Uterus (tissue), 4 donors: ENCODE data around the gene CDH12. TPM values are rescaled to one million over a fixed set of nuclear protein-coding genes. Genes with fewer than 3 reads are reported as not detected.

Experiments used
- DNase-seq, 2 donors: peaks; one replicate each; pipeline ENCODE4 v3.0.0-alpha.2; 2019 to 2020
- H3K27ac ChIP-seq, 2 donors: fragments of 200-600 bp; sonication (generic); 1 replicate in 1 of 2; 2 replicates in 1 of 2; pipeline ENCODE4 v1.5.1; 2016 to 2018
- H3K27me3 ChIP-seq, 2 donors: fragments of 200-600 bp; sonication (generic); one replicate each; pipeline ENCODE4 v1.5.1; 2018 to 2019; ENCODE audit warnings: control low read depth in 1 of 2
- H3K36me3 ChIP-seq, 2 donors: fragments of 200-600 bp; sonication (generic); one replicate each; pipeline ENCODE4 v1.5.1; 2019; ENCODE audit warnings: control low read depth in 1 of 2
- H3K4me1 ChIP-seq, 2 donors: fragments of 200-600 bp; sonication (generic); one replicate each; pipeline ENCODE4 v1.5.1; 2018 to 2019; ENCODE audit warnings: control low read depth in 1 of 2
- H3K4me3 ChIP-seq, 2 donors: fragments of 200-600 bp; sonication (generic); 1 replicate in 1 of 2; 2 replicates in 1 of 2; pipeline ENCODE4 v1.5.1; 2018 to 2019; ENCODE audit warnings: mild to moderate bottlenecking in 1 of 2
- H3K9me3 ChIP-seq, 2 donors: fragments of 200-600 bp; sonication (generic); one replicate each; pipeline ENCODE4 v1.5.1; 2019; ENCODE audit warnings: control low read depth in 1 of 2
- CTCF ChIP-seq, 4 experiments: fragments of 200-600 bp in 2 of 4; fragments of 450-650 bp in 2 of 4; sonication (generic) in 2 of 4; IDR thresholded peaks; one replicate each; pipeline ENCODE4 v1.5.1; 2016 to 2019; ENCODE audit warnings: antibody characterized with exemption in 4 of 4, mild to moderate bottlenecking in 2 of 4, moderate library complexity in 1 of 4
- POLR2A ChIP-seq, 2 donors: fragments of 450-650 bp; IDR thresholded peaks; one replicate each; pipeline ENCODE4 v1.6.1; 2016; ENCODE audit warnings: antibody characterized with exemption in 2 of 2, mild to moderate bottlenecking in 1 of 2, moderate library complexity in 1 of 2
- intact Hi-C: fragments of 100-400 bp; cut with DNase I; formaldehyde crosslinking; loops from one replicate; pipeline ENCODE4 v1.15.1; 2023; ENCODE audit warnings: low total_unique reads
- total RNA-seq, 4 donors: library from RNA; depleted of rRNA in 3 of 4; stranded (reverse); fragments of >200 nt in 3 of 4; gene quantifications; one replicate each; pipeline versions ENCODE4 v1.1.0 to v1.2.4, GENCODE V29; 2014 to 2023
- donor health status: DM: yes; HTN: yes; CAD: no.

CDH12 gene
- total RNA-seq, 4 donors from 2014 or later, result 0.37 to 2.0 TPM; not detected in 2

GRCh38 chr5:22111320-22111719 is 741.8 kb downstream of the CDH12 start:
- intact Hi-C loops, result no loop called here
- no peak overlapping the region for H3K27ac ChIP-seq
- no peaks in the 10 kb centered on the region for H3K4me1 ChIP-seq
- DNase-seq, result no peak
- no peaks in the 10 kb centered on the region for H3K27me3 ChIP-seq
- no peak for TF ChIP-seq POLR2A (IDR thresholded peaks at IDR 0.05)
- no peak for TF ChIP-seq CTCF (IDR thresholded peaks at IDR 0.05)
- no peaks in the 10 kb centered on the region for H3K9me3 ChIP-seq
- H3K36me3 ChIP-seq, result no peaks in the 10 kb centered on the region
- no peak overlapping the region for H3K4me3 ChIP-seq

GRCh38 chr5:22109315-22109714 is 743.8 kb downstream of the CDH12 start:
- TF ChIP-seq CTCF (IDR thresholded peaks at IDR 0.05) (no peak), POLR2A (IDR thresholded peaks at IDR 0.05) (no peak)
- Histone ChIP-seq H3K4me1 (no peaks in the 10 kb centered on the region), H3K36me3 (no peaks in the 10 kb centered on the region), H3K4me3 (no peak overlapping the region), H3K9me3 (no peaks in the 10 kb centered on the region), H3K27ac (no peak overlapping the region), H3K27me3 (no peaks in the 10 kb centered on the region)
- intact Hi-C loops, result no loop called here
- DNase-seq, result no peak

GRCh38 chr5:22108545-22108944 is 744.6 kb downstream of the CDH12 start:
- no peak overlapping the region for H3K4me3 ChIP-seq
- H3K36me3 ChIP-seq, result no peaks in the 10 kb centered on the region
- H3K9me3 ChIP-seq, result no peaks in the 10 kb centered on the region
- no peak overlapping the region for H3K27ac ChIP-seq
- TF ChIP-seq CTCF (IDR thresholded peaks at IDR 0.05), result no peak
- no peak for TF ChIP-seq POLR2A (IDR thresholded peaks at IDR 0.05)
- H3K4me1 ChIP-seq, result no peaks in the 10 kb centered on the region
- DNase-seq, result no peak
- H3K27me3 ChIP-seq, result no peaks in the 10 kb centered on the region
- intact Hi-C loops, result no loop called here

- DNase-seq, result no peak
- intact Hi-C loops, result no loop called here
- Histone ChIP-seq H3K9me3 (no peaks in the 10 kb centered on the region), H3K4me3 (no peak overlapping the region), H3K4me1 (no peaks in the 10 kb centered on the region), H3K36me3 (no peaks in the 10 kb centered on the region), H3K27ac (no peak overlapping the region), H3K27me3 (no peaks in the 10 kb centered on the region)
- no peak for TF ChIP-seq POLR2A (IDR thresholded peaks at IDR 0.05)
These were observed 750.3 kb downstream of the CDH12 start for GRCh38 chr5:22102823-22103359.

- H3K27me3 ChIP-seq, result no peaks in the 10 kb centered on the region
- H3K27ac ChIP-seq, result no peak overlapping the region
- no peak for TF ChIP-seq CTCF (IDR thresholded peaks at IDR 0.05)
- no peak for TF ChIP-seq POLR2A (IDR thresholded peaks at IDR 0.05)
- H3K4me3 ChIP-seq, result no peak overlapping the region
- H3K36me3 ChIP-seq, result no peaks in the 10 kb centered on the region
- DNase-seq, result no peak
- H3K4me1 ChIP-seq, result no peaks in the 10 kb centered on the region
- intact Hi-C loops, result no loop called here
- H3K9me3 ChIP-seq, result no peaks in the 10 kb centered on the region
These were observed 764.6 kb downstream of the CDH12 start for GRCh38 chr5:22088517-22088916.

GRCh38 chr5:22079566-22079965 is 773.6 kb downstream of the CDH12 start:
- Histone ChIP-seq H3K4me1 (no peaks in the 10 kb centered on the region), H3K36me3 (no peaks in the 10 kb centered on the region), H3K27me3 (no peaks in the 10 kb centered on the region), H3K27ac (no peak overlapping the region), H3K9me3 (no peaks in the 10 kb centered on the region), H3K4me3 (no peak overlapping the region)
- intact Hi-C loops, result no loop called here
- TF ChIP-seq CTCF (IDR thresholded peaks at IDR 0.05), result no peak
- no peak for TF ChIP-seq POLR2A (IDR thresholded peaks at IDR 0.05)
- DNase-seq, result no peak
